Stimulated activated CD4-positive, alpha-beta T cell treated with anti-CD3 and anti-CD28 coated beads, Interleukin-2, amount 100 ng/mL, for 48 hours (primary cell): Measurements from ENCODE around the gene DMRT2.

Experiments used
- DNase-seq, 2 donors: peaks; one replicate each; pipeline ENCODE4 v3.0.0-alpha.2; 2020

DMRT2 gene

GRCh38 chr9:1047591-1048230 is 2.4 kb upstream of the DMRT2 start:
- DNase-seq = no peak

- DNase-seq = no peak
Measured at GRCh38 chr9:1048231-1048619, 1.9 kb upstream of the DMRT2 start.

DNA sequence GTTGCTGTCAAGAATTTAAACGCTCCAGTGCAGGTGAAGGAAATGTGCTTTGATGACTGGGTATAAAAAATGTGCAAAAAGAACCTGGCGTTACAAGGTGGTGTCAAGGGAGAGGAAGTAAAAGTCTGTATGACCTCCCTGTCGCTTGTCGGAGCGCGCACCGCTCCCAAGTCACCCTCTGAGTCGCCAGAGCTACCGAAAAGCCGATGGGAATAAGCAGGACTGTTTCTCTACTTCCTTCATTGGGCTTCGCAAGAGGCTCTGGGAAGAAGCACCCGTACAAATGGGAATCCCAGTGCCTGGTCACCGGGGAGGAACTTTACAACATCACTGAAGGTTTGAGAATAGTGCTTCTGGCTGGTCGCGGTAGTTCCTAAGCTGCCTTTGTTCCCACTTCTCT is 1.3 kb upstream of the DMRT2 start:
- no peak for DNase-seq

DNA sequence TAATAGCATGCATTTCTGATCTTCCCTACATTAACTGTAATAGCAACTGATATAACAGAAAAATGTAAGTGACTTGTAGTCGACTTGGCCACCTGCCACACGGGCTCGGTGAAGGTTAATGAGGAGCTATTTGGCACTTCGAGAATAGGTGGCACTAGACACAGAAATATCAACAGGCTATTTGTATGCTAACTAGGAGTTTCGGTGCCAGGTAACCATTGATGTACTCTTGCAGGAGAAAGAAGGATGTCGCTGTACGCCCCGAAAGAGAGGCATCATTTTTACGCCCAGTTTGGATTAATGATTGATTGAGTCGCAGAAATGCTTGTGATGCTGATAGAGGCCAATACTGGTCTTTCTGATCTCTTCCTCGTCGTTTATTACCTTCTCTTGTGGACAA is 516 bp upstream of the DMRT2 start:
- no peak for DNase-seq

GRCh38 chr9:1051210-1051583 is 1.0 kb downstream of the DMRT2 start:
- no peak for DNase-seq

DNA sequence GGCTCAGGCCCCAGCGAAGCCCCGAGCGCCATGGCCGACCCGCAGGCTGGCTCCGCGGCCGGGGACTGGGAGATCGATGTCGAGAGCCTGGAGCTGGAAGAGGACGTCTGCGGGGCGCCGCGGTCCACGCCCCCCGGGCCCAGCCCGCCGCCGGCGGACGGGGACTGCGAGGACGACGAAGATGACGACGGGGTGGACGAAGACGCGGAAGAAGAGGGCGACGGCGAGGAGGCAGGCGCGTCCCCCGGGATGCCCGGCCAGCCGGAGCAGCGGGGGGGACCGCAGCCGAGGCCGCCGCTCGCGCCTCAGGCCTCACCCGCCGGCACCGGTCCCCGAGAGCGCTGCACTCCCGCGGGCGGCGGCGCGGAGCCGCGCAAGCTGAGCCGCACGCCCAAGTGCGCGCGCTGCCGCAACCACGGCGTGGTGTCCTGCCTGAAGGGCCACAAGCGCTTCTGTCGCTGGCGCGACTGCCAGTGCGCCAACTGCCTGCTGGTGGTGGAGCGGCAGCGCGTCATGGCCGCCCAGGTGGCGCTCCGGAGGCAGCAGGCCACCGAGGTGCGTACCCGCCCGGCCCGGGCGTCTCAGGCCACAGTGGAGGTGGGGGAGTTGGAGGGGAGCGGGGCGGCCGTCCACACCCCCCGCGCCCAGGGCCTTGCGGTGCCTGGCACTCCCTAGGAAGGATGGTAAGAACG is 1.6 kb downstream of the DMRT2 start:
- no peak for DNase-seq

- DNase-seq = no peak
Measured at GRCh38 chr9:1052365-1053281, 2.5 kb downstream of the DMRT2 start.

- no peak for DNase-seq
Measured at GRCh38 chr9:1053282-1053621, 3.1 kb downstream of the DMRT2 start.

DNA sequence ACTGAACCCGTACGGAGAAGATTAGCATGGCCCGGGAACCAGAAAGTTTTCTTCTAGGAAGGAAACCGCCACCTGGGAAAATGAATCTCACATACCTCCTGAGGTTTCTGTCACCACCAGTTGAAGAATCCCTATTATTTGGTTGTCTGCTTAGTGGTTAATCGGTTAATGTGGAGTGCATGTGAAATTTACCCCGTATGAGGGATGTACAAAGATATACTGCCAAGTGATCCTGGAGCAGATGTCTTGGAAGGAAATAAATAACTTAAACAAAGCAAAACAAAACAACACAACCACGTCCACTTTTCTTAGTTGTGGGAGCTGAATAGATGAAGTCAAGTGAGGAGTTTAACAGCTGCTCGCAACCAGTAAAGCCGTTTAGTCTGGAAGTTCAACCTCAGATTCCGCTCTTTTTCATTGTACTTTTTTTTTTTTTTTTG is 3.8 kb downstream of the DMRT2 start:
- DNase-seq = no peak

- DNase-seq = no peak
Measured at GRCh38 chr9:1055166-1055565, 5.0 kb downstream of the DMRT2 start.

DNA sequence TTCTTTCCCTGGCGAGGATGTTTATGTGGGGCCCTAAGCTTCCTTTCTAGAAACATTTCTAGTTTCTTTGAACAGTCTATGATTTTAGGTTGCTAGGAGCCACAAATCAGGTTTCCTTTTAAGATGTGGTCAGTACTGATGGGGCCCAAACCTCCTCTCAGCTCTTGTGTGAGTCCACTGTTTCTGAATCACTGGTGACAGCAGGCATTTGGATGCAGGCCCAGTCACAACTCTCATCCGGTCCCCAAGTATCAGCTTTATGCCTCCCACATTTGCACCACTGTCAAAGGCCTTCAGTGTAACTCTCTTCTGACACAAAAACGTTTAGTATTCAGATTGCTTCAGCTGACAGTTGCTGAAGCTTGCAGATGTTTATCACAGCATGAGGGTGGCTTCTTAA is 7.8 kb downstream of the DMRT2 start:
- no peak for DNase-seq

- no peak for DNase-seq
Measured at GRCh38 chr9:1058826-1059487, 8.8 kb downstream of the DMRT2 start.

DNA sequence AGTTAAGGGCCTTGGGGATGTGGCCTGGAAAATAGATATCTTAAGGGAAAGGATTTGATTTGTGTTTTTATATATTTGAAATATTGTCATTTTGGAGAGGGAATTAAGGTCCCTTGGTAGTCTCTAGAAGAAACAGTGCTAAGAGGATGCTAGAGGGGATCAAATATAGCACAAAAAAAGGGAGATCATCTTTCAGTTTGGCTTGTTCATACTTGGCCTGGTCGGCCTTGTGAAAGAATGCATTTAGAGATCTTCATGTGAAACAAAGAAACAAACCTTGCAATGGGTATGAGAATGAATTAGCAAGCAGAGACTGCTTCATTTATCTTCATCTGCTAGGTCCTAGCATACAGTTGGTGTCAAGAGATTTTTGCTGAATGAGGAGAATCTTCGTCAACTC is 15.0 kb downstream of the DMRT2 start:
- DNase-seq = no peak

DNA sequence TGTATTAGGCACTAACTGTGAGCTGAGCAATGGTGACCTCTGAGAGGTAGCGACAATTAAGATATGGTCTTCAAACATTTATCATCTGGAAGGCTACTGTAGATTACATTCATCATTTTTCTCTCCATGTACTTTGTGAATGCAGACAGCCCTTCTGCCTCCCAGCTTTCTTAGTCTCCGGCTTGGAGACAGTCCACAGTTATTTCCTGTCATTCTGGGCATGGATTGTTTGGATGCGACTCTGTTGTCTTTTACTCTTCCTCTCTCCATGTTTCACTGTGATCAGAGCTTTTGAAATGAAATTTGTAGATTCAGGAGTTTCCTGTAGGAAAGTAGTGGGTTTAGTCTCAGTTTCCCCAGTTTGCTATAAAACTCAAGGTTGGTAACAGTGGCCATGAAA is 20.5 kb downstream of the DMRT2 start:
- no peak for DNase-seq

- no peak for DNase-seq
Measured at GRCh38 chr9:1071730-1072129, 21.6 kb downstream of the DMRT2 start.

DNA sequence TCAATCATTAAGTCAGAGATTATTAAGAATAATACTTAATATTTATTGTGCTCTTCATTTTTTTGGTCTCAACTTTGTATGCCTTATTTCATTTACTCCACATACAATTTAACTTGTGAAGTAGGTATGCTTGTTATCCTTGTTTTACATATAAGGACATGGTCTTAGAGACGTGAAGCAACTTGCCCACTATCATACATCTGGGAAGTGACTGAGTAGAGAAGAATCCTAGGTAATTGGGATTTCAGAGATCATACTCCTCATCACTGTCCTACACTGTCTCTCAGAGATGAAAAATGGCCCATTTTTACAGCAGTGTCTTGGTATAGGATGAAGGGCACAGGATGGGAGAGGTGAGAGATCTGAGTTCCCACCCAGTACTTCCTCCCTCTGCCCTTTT is 23.3 kb downstream of the DMRT2 start:
- DNase-seq = no peak

GRCh38 chr9:1077616-1078015 is 27.5 kb downstream of the DMRT2 start:
- no peak for DNase-seq

- no peak for DNase-seq
Measured at GRCh38 chr9:1083325-1083913, 33.3 kb downstream of the DMRT2 start.

- DNase-seq = no peak
Measured at GRCh38 chr9:1085086-1085485, 34.9 kb downstream of the DMRT2 start.

GRCh38 chr9:1086517-1086916 is 36.4 kb downstream of the DMRT2 start:
- no peak for DNase-seq

GRCh38 chr9:1087120-1087881 is 37.1 kb downstream of the DMRT2 start:
- no peak for DNase-seq

DNA sequence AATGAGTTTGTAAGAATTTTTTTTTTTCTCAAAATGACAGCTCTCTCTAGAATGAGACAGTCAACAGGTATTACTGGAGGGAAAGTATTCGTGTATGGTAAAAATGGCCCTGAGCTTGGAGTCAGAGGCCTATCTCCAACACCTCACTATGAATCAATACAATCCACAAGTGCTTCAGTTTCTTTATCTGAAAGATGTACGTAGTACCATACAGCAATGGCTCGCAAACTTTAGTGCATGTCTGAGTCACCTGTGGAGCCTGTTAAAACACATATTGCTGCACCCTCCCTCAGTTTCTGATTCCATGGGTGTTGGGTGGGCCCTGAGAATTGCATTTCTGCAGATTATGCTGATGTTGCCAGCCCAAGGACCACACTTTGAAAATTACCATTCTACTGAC is 44.6 kb downstream of the DMRT2 start:
- no peak for DNase-seq
